Activated B cell treated with CpG ODN at 0.5 μM for 24 hours (primary cell): Measurements from ENCODE around the gene PSEN2. TPM values are rescaled to one million over a fixed set of nuclear protein-coding genes. Genes with fewer than 3 reads are reported as not detected.

ENCODE experiments used
- ATAC-seq: fragments of 200-7000 bp; cut with Tn5 transposase; one replicate; pipeline ENCODE4 v1.10.0; 2021; ENCODE audit warnings: low read depth, mild to moderate bottlenecking, moderate library complexity
- CTCF ChIA-PET: fragments of 350-600 bp; sonication (Branson Sonifier 250); formaldehyde crosslinking; loops from one replicate; lab custom pipeline; 2021; ENCODE audit warnings: antibody characterized with exemption; lab: Charles Lee
- POLR2A ChIA-PET: fragments of 350-600 bp; sonication (Branson Sonifier 250); formaldehyde crosslinking; loops from one replicate; lab custom pipeline; 2021; ENCODE audit warnings: antibody characterized with exemption; lab: Charles Lee
- DNase-seq: peaks from one replicate; pipeline ENCODE4 v3.0.0; 2022
- H3K27ac Mint-ChIP-seq: one replicate; pipeline ENCODE4 v1.8.0; 2020; ENCODE audit warnings: mixed read lengths
- H3K27me3 Mint-ChIP-seq: one replicate; pipeline ENCODE4 v1.8.0; 2021; ENCODE audit warnings: mixed read lengths
- H3K36me3 Mint-ChIP-seq: one replicate; pipeline ENCODE4 v1.8.0; 2021; ENCODE audit warnings: low read depth, mixed read lengths
- H3K4me1 Mint-ChIP-seq: one replicate; pipeline ENCODE4 v1.8.0; 2021; ENCODE audit warnings: mixed read lengths
- H3K4me3 Mint-ChIP-seq: one replicate; pipeline ENCODE4 v1.8.0; 2020; ENCODE audit warnings: mild to moderate bottlenecking, mixed read lengths
- H3K9me3 Mint-ChIP-seq: one replicate; pipeline ENCODE4 v1.8.0; 2020; ENCODE audit warnings: mixed read lengths
- intact Hi-C: fragments of 100-400 bp; cut with micrococcal nuclease; formaldehyde crosslinking; loops from one replicate; pipeline ENCODE4 v1.15.1; 2024
- total RNA-seq: library from RNA; stranded (reverse); gene quantifications from 2 replicates; pipeline ENCODE4 v1.2.3, GENCODE V29; 2022
- TF ChIP-seq, protein P1 (sequence below): fragments of 200-600 bp; IDR thresholded peaks from one replicate; pipeline ENCODE4 v1.8.0; 2022; ENCODE audit warnings: antibody characterized with exemption, mild to moderate bottlenecking

PSEN2 gene
- total RNA-seq, 1 donor from 2014 or later: 14.3 TPM

DNA sequence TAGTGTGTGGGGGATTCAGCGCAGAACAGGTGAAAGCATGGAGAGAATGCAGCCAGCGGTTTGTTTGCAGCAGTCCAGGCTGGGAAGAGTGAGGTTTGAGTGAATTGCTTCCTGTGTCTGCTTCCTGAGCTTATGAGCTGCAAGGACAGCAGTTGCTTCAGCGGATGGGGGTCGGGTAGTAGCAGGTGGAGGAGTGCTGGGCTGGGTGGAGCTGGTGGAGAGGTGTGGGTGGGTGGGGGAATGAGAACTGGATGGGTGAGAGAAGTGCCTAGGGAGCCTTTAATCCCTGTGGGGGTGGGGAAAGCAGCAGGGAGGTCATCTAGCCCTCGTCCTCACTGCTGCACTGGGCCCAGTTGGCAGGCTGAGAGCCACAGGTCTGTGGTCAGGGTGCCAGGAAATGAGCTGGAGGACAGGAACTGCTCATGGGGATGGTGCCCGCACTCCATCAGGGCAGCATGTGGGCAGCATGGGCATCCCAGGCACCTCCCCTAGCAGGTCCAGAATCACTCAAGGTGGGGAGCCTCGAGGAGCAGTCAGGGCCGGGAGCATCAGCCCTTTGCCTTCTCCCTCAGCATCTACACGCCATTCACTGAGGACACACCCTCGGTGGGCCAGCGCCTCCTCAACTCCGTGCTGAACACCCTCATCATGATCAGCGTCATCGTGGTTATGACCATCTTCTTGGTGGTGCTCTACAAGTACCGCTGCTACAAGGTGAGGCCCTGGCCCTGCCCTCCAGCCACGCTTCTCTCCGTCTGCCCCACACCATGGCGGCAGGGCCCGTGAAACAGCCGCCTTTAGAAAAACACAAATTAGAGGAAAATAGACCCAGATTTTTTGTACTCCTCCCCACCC, 14.8 kb downstream of the PSEN2 start:
- Mint-ChIP-seq H3K4me3 (no peak overlapping the region), H3K27me3 (no peaks in the 10 kb centered on the region), H3K27ac (no peak overlapping the region), H3K4me1 (peaks cover 55% of the 10 kb centered on the region), H3K9me3 (no peaks in the 10 kb centered on the region), H3K36me3 (peaks cover 18% of the 10 kb centered on the region)
- ChIA-PET POLR2A (interaction anchor here (0.6 to 3.3 kb wide), 2 partner anchors 54 to 614 kb away, joined by 5 to 23 read pairs; partner anchors contain the start of gene COQ8A), CTCF (no interaction called here)
- intact Hi-C loops: no loop called here
- no peak for DNase-seq
- TF ChIP-seq, protein P1, sequence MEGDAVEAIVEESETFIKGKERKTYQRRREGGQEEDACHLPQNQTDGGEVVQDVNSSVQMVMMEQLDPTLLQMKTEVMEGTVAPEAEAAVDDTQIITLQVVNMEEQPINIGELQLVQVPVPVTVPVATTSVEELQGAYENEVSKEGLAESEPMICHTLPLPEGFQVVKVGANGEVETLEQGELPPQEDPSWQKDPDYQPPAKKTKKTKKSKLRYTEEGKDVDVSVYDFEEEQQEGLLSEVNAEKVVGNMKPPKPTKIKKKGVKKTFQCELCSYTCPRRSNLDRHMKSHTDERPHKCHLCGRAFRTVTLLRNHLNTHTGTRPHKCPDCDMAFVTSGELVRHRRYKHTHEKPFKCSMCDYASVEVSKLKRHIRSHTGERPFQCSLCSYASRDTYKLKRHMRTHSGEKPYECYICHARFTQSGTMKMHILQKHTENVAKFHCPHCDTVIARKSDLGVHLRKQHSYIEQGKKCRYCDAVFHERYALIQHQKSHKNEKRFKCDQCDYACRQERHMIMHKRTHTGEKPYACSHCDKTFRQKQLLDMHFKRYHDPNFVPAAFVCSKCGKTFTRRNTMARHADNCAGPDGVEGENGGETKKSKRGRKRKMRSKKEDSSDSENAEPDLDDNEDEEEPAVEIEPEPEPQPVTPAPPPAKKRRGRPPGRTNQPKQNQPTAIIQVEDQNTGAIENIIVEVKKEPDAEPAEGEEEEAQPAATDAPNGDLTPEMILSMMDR: no peak
- ATAC-seq: no peak

DNA sequence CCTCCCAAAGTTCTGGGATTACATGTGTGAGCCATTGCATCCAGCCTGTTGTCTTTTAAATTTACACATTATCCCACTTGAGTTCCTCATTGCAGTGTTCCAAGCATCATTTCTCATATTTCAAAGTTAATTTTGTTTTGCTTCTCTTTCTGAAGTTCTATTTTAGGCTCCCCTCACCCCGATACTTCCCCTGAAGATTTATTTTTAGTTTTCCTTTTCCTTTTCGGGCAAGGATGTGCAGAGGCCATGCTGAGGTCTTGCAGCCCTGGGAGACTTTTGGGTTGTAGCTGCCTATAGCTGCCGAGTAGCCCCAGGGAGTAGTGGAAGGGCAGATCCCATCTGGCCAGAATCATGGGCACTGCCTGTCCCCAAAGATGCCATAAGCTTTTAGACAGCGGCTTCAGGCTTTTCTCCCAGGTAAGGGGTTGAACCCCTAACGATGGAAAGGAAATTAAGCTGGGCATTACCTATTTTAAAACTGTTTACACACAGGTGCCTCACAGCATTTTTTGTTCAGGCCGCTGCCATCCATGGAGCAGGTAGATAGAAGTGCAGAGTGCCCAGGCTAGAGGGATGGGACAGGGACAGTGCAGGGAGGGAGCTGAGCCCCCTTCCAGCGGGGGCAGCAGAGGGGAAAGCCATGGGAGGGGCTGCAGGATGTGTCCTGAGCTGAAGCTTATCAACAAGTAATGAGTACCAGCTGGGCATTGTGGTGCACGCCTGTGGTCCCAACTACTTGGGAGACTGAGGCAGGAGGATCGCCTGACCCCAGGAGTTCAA, 15.9 kb downstream of the PSEN2 start:
- DNase-seq (no peak), ATAC-seq (no peak)
- Mint-ChIP-seq H3K27ac (no peak overlapping the region), H3K36me3 (peaks cover 18% of the 10 kb centered on the region), H3K27me3 (no peaks in the 10 kb centered on the region), H3K4me3 (peak overlapping the region; percentile 6), H3K4me1 (peaks cover 53% of the 10 kb centered on the region), H3K9me3 (no peaks in the 10 kb centered on the region)
- TF ChIP-seq, protein P1: no peak
- intact Hi-C loops: no loop called here
- ChIA-PET POLR2A (interaction anchor here (0.6 to 0.7 kb wide), 3 partner anchors 17 to 54 kb away, joined by 3 read pairs; partner anchors contain the start of gene COQ8A), CTCF (interaction anchor here (0.8 kb wide), 1 partner anchor 57 kb away, joined by 3 read pairs; no protein-coding TSS in a partner anchor)

DNA sequence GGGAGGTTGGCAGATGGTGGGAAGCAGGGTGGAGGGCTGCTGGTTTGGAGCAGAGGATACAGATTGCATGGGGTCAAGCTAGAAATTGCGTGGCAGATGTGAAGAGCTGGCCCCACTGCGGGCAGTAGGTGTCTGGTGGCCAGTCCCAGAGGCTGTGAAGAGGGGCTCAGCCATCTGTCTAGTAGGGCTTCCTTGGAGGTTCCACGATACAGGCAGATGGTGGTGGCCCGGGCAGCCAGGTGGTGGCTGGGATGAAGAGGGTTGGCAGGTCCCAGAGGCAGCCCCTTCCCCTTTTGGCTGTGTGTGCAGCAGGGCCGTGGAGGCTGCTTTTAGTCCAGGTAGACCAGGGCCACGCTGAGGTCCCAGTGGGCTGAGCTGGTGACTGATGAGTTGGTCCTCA, 16.6 kb downstream of the PSEN2 start:
- no peaks in the 10 kb centered on the region for H3K27me3 Mint-ChIP-seq
- H3K36me3 Mint-ChIP-seq: peaks cover 23% of the 10 kb centered on the region
- POLR2A ChIA-PET: no interaction called here
- ATAC-seq (no peak), DNase-seq (no peak)
- H3K4me3 Mint-ChIP-seq: no peak overlapping the region
- TF ChIP-seq, protein P1: no peak
- intact Hi-C loops: no loop called here
- no peak overlapping the region for H3K27ac Mint-ChIP-seq
- peaks cover 46% of the 10 kb centered on the region for H3K4me1 Mint-ChIP-seq
- no peaks in the 10 kb centered on the region for H3K9me3 Mint-ChIP-seq
- CTCF ChIA-PET: interaction anchor here (0.8 kb wide), 1 partner anchor 58 kb away, joined by 3 read pairs; no protein-coding TSS in a partner anchor

- DNase-seq: no peak
- TF ChIP-seq, protein P1: no peak
- no peak for ATAC-seq
- POLR2A ChIA-PET: no interaction called here
- Mint-ChIP-seq H3K27ac (no peak overlapping the region), H3K4me3 (no peak overlapping the region), H3K9me3 (no peaks in the 10 kb centered on the region), H3K36me3 (peaks cover 28% of the 10 kb centered on the region), H3K27me3 (no peaks in the 10 kb centered on the region), H3K4me1 (peaks cover 36% of the 10 kb centered on the region)
- intact Hi-C loops: no loop called here
- CTCF ChIA-PET: no interaction called here
These were observed 17.6 kb downstream of the PSEN2 start for GRCh38 chr1:226888021-226888420.

- Mint-ChIP-seq H3K27ac (no peak overlapping the region), H3K4me1 (peaks cover 28% of the 10 kb centered on the region), H3K4me3 (no peak overlapping the region), H3K9me3 (no peaks in the 10 kb centered on the region), H3K36me3 (peaks cover 30% of the 10 kb centered on the region), H3K27me3 (no peaks in the 10 kb centered on the region)
- intact Hi-C loops: no loop called here
- TF ChIP-seq, protein P1: no peak
- ChIA-PET POLR2A (no interaction called here), CTCF (no interaction called here)
- ATAC-seq: no peak
- no peak for DNase-seq
These were observed 18.4 kb downstream of the PSEN2 start for GRCh38 chr1:226888816-226889215.
